ENCODE data around the gene PLAC8.
"Not testable (repeated sequence)": the region's sequence is repeated elsewhere in the genome, so short reads cannot be mapped to it uniquely, and the experiment has no call there.

Gene PLAC8

GRCh38 chr4:83083925-83084475 lies 30.5 kb downstream of the PLAC8 start:
- H3K4me3 ChIP-seq (ENCODE audit: low read depth, low read length) = no peak overlapping the region
- no peak for DNase-seq (ENCODE audit: low read depth)
- TF ChIP-seq CTCF (conservative IDR thresholded peaks at IDR 0.05; ENCODE audit: low read depth, low read length) = no peak

- no peak for TF ChIP-seq CTCF (conservative IDR thresholded peaks at IDR 0.05; ENCODE audit: low read depth, low read length)
These were observed 31.8 kb downstream of the PLAC8 start for GRCh38 chr4:83082777-83083176.

GRCh38 chr4:83080561-83080960 lies 34.0 kb downstream of the PLAC8 start:
- no peak for TF ChIP-seq CTCF (conservative IDR thresholded peaks at IDR 0.05; ENCODE audit: low read depth, low read length)
- no peak overlapping the region for H3K4me3 ChIP-seq (ENCODE audit: low read depth, low read length)
- DNase-seq (ENCODE audit: low read depth) = no peak

More at GRCh38 chr4:83082777-83083176, 31.8 kb downstream of the PLAC8 start:
- no peak for DNase-seq (ENCODE audit: low read depth)
- H3K4me3 ChIP-seq (ENCODE audit: low read depth, low read length) = no peak overlapping the region

- TF ChIP-seq CTCF (conservative IDR thresholded peaks at IDR 0.05; ENCODE audit: low read depth, low read length) = no peak
- DNase-seq (ENCODE audit: low read depth) = peak; percentile 61
These were observed 39.0 kb downstream of the PLAC8 start for GRCh38 chr4:83075311-83076095.

GRCh38 chr4:83074783-83075182 lies 39.7 kb downstream of the PLAC8 start:
- DNase-seq (ENCODE audit: low read depth); H3K4me3 ChIP-seq (ENCODE audit: low read depth, low read length): not testable (repeated sequence)

More at GRCh38 chr4:83075311-83076095, 39.0 kb downstream of the PLAC8 start:
- H3K4me3 ChIP-seq (ENCODE audit: low read depth, low read length) = no peak overlapping the region

GRCh38 chr4:83074086-83074704 lies 40.3 kb downstream of the PLAC8 start:
- peak; percentile 96 for DNase-seq (ENCODE audit: low read depth)
- peak; percentile 82 for TF ChIP-seq CTCF (conservative IDR thresholded peaks at IDR 0.05; ENCODE audit: low read depth, low read length)
- no peak overlapping the region for H3K4me3 ChIP-seq (ENCODE audit: low read depth, low read length)

- no peak overlapping the region for H3K4me3 ChIP-seq (ENCODE audit: low read depth, low read length)
- peak; percentile 56 for DNase-seq (ENCODE audit: low read depth)
- no peak for TF ChIP-seq CTCF (conservative IDR thresholded peaks at IDR 0.05; ENCODE audit: low read depth, low read length)
These were observed 43.4 kb downstream of the PLAC8 start for GRCh38 chr4:83071116-83071515.
